Right lobe of liver (tissue), 6 donors: ENCODE measurements around the gene CIBAR2. TPM values are rescaled to one million over a fixed set of nuclear protein-coding genes. Genes with fewer than 3 reads are reported as not detected.

Experiments
- ATAC-seq, 4 donors: fragments of 200-7000 bp; cut with Tn5 transposase; one replicate each; pipeline ENCODE4 v1.9.1; 2020; ENCODE audit warnings: mild to moderate bottlenecking in 4 of 4, moderate library complexity in 4 of 4
- DNase-seq, 3 donors: peaks; one replicate each; pipeline ENCODE4 v3.0.0-alpha.2; 2020
- H3K27ac ChIP-seq, 3 donors: fragments of 200-600 bp; one replicate each; pipeline ENCODE4 v1.8.0; 2022
- H3K27me3 ChIP-seq, 2 donors: fragments of 200-600 bp; one replicate each; pipeline ENCODE4 v1.8.0; 2022
- H3K36me3 ChIP-seq, 4 donors: fragments of 200-600 bp; sonication (generic) in 1 of 4; one replicate each; pipeline versions ENCODE4 v1.5.1 to v1.8.0; 2017 to 2022; ENCODE audit warnings: control low read depth in 1 of 4
- H3K4me1 ChIP-seq, 4 donors: fragments of 200-600 bp; sonication (generic) in 1 of 4; one replicate each; pipeline versions ENCODE4 v1.5.1 to v1.8.0; 2017 to 2022; ENCODE audit warnings: control low read depth in 1 of 4
- H3K4me3 ChIP-seq, 3 donors: fragments of 200-600 bp; one replicate each; pipeline ENCODE4 v1.8.0; 2022
- H3K9me3 ChIP-seq, 4 donors: fragments of 200-600 bp; sonication (generic) in 1 of 4; one replicate each; pipeline versions ENCODE4 v1.5.1 to v1.8.0; 2017 to 2022; ENCODE audit warnings: control low read depth in 1 of 4
- CTCF ChIP-seq, 4 donors: fragments of 200-600 bp in 3 of 4; fragments of 450-650 bp in 1 of 4; IDR thresholded peaks; one replicate each; pipeline versions ENCODE4 v1.5.1 to v1.8.0; 2016 to 2022; ENCODE audit warnings: antibody characterized with exemption in 4 of 4, mild to moderate bottlenecking in 2 of 4
- POLR2A ChIP-seq: fragments of 450-650 bp; IDR thresholded peaks from one replicate; pipeline ENCODE4 v1.6.1; 2017; ENCODE audit warnings: antibody characterized with exemption, mild to moderate bottlenecking
- WGBS: methylation state at CpG from one replicate; pipeline ENCODE4 v1.1.6; 2018; ENCODE audit warnings: low coverage, low lambda C conversion rate; ENCODE audit not compliant: insufficient coverage; ENCODE audit errors: missing lambda C conversion rate; 5-methylcytosine and 5-hydroxymethylcytosine counted together
- intact Hi-C, 2 donors: fragments of 100-400 bp; cut with DNase I; formaldehyde crosslinking; loops; one replicate each; pipeline versions ENCODE4 v1.11.2 to v1.14.1; 2022
- total RNA-seq, 6 experiments: library from RNA; depleted of rRNA in 2 of 6; stranded (reverse); fragments of >200 nt in 2 of 6; fragmentation: NEBNext Ultra II Directional in 3 of 6; extraction: Animal tissue kit (Norgen Biotek cat#: 25700) in 3 of 6; gene quantifications; one replicate each; pipeline versions ENCODE4 v1.1.0 to v1.2.4, GENCODE V29; 2016 to 2023
- donor health status: DM: no; HTN: yes; CAD: no.
- donor health status: DM: no; HTN: no; CAD: no.
- donor health status: DM: no; HTN: no; CAD: no.
- donor health status: DM: no; HTN: yes; CAD: no.
- donor health status: DM: no; HTN: yes; CAD: no.

CIBAR2 gene
- total RNA-seq, 6 experiments from 2014 or later = not detected

GRCh38 chr16:85120006-85120340 is 7.7 kb upstream of the CIBAR2 start:
- DNase-seq (no peak), ATAC-seq (no peak)
- Histone ChIP-seq H3K9me3 (no peaks in the 10 kb centered on the region), H3K4me3 (no peak overlapping the region), H3K36me3 (no peaks in the 10 kb centered on the region), H3K27ac (no peak overlapping the region), H3K27me3 (no peaks in the 10 kb centered on the region), H3K4me1 (peaks cover 0 to 3% (median 0%) of the 10 kb centered on the region in 4 donors)
- TF ChIP-seq POLR2A = no peak
- intact Hi-C loops = no loop called here
- WGBS = 81% methylated on average over 4 of the region's 4 CpGs

GRCh38 chr16:85117418-85117817 is 5.1 kb upstream of the CIBAR2 start:
- Histone ChIP-seq H3K27ac (no peak overlapping the region), H3K27me3 (no peaks in the 10 kb centered on the region), H3K36me3 (no peaks in the 10 kb centered on the region), H3K4me1 (peaks cover 0 to 10% (median 0%) of the 10 kb centered on the region in 4 donors), H3K4me3 (no peak overlapping the region), H3K9me3 (no peaks in the 10 kb centered on the region)
- intact Hi-C loops = loop anchor here in 1 of 2 donors (10.0 kb wide), 2 partner anchors 117 to 157 kb away; no protein-coding TSS in a partner anchor
- ATAC-seq (no peak), DNase-seq (no peak)
- 97% methylated on average over 10 of the region's 12 CpGs for WGBS
- TF ChIP-seq POLR2A (no peak), CTCF (IDR thresholded peaks at IDR 0.05) (no peak)

- Histone ChIP-seq H3K27ac (peak overlapping the region in 2 of 3 donors; percentile 33 to 47), H3K36me3 (no peaks in the 10 kb centered on the region), H3K4me1 (peaks cover 0 to 10% (median 0%) of the 10 kb centered on the region in 4 donors), H3K27me3 (no peaks in the 10 kb centered on the region), H3K4me3 (peak overlapping the region in 1 of 3 donors; percentile 31), H3K9me3 (no peaks in the 10 kb centered on the region)
- 6% methylated on average over 20 of the region's 20 CpGs for WGBS
- intact Hi-C loops = loop anchor here in 1 of 2 donors (10.0 kb wide), 2 partner anchors 120 to 160 kb away; no protein-coding TSS in a partner anchor
- peak; percentile 94 to 98 (median 98) for ATAC-seq
- peak; percentile 88 to 97 (median 92) for TF ChIP-seq CTCF (IDR thresholded peaks at IDR 0.05)
- no peak for TF ChIP-seq POLR2A
- DNase-seq = peak; percentile 88 to 89 (median 88)
These were observed 2.8 kb upstream of the CIBAR2 start for GRCh38 chr16:85114909-85115567.

GRCh38 chr16:85113913-85114312 is 1.6 kb upstream of the CIBAR2 start:
- no peak for ATAC-seq

More at GRCh38 chr16:85113913-85114312, 1.6 kb upstream of the CIBAR2 start:
- Histone ChIP-seq H3K27ac (no peak overlapping the region), H3K4me3 (no peak overlapping the region), H3K27me3 (no peaks in the 10 kb centered on the region), H3K9me3 (no peaks in the 10 kb centered on the region), H3K4me1 (peaks cover 0 to 10% (median 0%) of the 10 kb centered on the region in 4 donors), H3K36me3 (no peaks in the 10 kb centered on the region)
- no CpG with 5 or more reads among the region's 14 CpGs for WGBS
- intact Hi-C loops = loop anchor here in 1 of 2 donors (10.0 kb wide), 2 partner anchors 121 to 161 kb away; no protein-coding TSS in a partner anchor
- TF ChIP-seq POLR2A (no peak), CTCF (IDR thresholded peaks at IDR 0.05) (no peak)
- DNase-seq = no peak
